COLO668 (cell line): ENCODE measurements around the gene SLC2A1.
A peak's percentile ranks its signal among the peaks of the same experiment; 100 is the strongest.

ENCODE experiments used
- DNase-seq: peaks from one replicate; lab custom pipeline; 2025; ENCODE audit not compliant: unreplicated experiment; lab: John Stamatoyannopoulos, UW

Gene SLC2A1

GRCh38 chr1:42944246-42944928 lies 14.3 kb downstream of the SLC2A1 start:
- DNase-seq, result no peak

- DNase-seq, result no peak
Measured at GRCh38 chr1:42943728-42944127, 14.9 kb downstream of the SLC2A1 start.

GRCh38 chr1:42943166-42943565 lies 15.5 kb downstream of the SLC2A1 start:
- no peak for DNase-seq

- DNase-seq, result peak; percentile 84
Measured at GRCh38 chr1:42942444-42942843, 16.2 kb downstream of the SLC2A1 start.

- peak; percentile 57 for DNase-seq
Measured at GRCh38 chr1:42941640-42942330, 16.9 kb downstream of the SLC2A1 start.

GRCh38 chr1:42940851-42941639 lies 17.6 kb downstream of the SLC2A1 start:
- DNase-seq, result no peak

GRCh38 chr1:42938645-42939615 lies 19.7 kb downstream of the SLC2A1 start:
- DNase-seq, result no peak

GRCh38 chr1:42937836-42938644 lies 20.6 kb downstream of the SLC2A1 start:
- DNase-seq, result no peak

- DNase-seq, result no peak
Measured at GRCh38 chr1:42937141-42937696, 21.4 kb downstream of the SLC2A1 start.

GRCh38 chr1:42936309-42937078 lies 22.2 kb downstream of the SLC2A1 start:
- no peak for DNase-seq

- no peak for DNase-seq
Measured at GRCh38 chr1:42935971-42936308, 22.7 kb downstream of the SLC2A1 start.

GRCh38 chr1:42935313-42935895 lies 23.3 kb downstream of the SLC2A1 start:
- DNase-seq, result no peak

- no peak for DNase-seq
Measured at GRCh38 chr1:42934541-42935312, 23.9 kb downstream of the SLC2A1 start.

- DNase-seq, result no peak
Measured at GRCh38 chr1:42933610-42934491, 24.8 kb downstream of the SLC2A1 start.

GRCh38 chr1:42933060-42933586 lies 25.5 kb downstream of the SLC2A1 start:
- no peak for DNase-seq

GRCh38 chr1:42932442-42932941 lies 26.2 kb downstream of the SLC2A1 start:
- DNase-seq, result no peak
